ENCODE results near the gene NUMA1.

DNA sequence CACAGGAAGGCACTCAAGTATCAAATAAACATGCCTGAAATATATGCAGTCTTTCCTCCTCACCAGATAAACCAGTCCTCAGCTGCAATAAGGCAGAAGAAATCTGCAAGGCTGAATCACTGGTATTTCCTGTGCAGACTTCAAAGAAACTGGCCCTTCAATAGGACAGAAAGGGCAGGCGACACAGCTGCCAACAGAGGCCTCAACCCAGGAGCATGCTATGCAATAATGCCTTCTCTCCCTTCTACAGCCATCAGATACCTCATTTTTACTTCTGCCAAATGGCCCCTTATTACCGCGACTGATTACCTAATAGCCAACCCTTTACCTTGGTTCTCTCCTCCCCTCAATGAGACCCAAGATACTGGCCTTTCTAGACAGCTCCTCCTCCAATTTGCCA is 8.0 kb downstream of the NUMA1 start:
- no peak for TF ChIP-seq EZH2phosphoT487 (IDR thresholded peaks at IDR 0.05; ENCODE audit: borderline replicate concordance, low read length)
- TF ChIP-seq, protein P1, sequence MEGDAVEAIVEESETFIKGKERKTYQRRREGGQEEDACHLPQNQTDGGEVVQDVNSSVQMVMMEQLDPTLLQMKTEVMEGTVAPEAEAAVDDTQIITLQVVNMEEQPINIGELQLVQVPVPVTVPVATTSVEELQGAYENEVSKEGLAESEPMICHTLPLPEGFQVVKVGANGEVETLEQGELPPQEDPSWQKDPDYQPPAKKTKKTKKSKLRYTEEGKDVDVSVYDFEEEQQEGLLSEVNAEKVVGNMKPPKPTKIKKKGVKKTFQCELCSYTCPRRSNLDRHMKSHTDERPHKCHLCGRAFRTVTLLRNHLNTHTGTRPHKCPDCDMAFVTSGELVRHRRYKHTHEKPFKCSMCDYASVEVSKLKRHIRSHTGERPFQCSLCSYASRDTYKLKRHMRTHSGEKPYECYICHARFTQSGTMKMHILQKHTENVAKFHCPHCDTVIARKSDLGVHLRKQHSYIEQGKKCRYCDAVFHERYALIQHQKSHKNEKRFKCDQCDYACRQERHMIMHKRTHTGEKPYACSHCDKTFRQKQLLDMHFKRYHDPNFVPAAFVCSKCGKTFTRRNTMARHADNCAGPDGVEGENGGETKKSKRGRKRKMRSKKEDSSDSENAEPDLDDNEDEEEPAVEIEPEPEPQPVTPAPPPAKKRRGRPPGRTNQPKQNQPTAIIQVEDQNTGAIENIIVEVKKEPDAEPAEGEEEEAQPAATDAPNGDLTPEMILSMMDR (IDR thresholded peaks at IDR 0.05; ENCODE audit: low read depth, low read length, poor library complexity, severe bottlenecking) = no peak

All from DOHH2 (cell line).